GM13977 (cell line): ENCODE results near the gene GLYR1.
"Not testable (repeated sequence)": the region's sequence is repeated elsewhere in the genome, so short reads cannot be mapped to it uniquely, and the experiment has no call there.

Source experiments
- DNase-seq: peaks from one replicate; pipeline ENCODE4 v3.0.0; 2012; ENCODE audit warnings: low spot score
- CTCF ChIP-seq: IDR thresholded peaks from 2 replicates; pipeline ENCODE4 v1.5.1; 2012; ENCODE audit warnings: mild to moderate bottlenecking, control low read depth; ENCODE audit not compliant: insufficient read depth; ENCODE audit errors: extremely low read depth, missing control alignments
- in situ Hi-C: fragments of 300-500 bp; cut with MboI; formaldehyde crosslinking; loops from one replicate; pipeline ENCODE4 v1.12.0; 2022; ENCODE audit warnings: low sequenced_read_pairs, low pct_unique_long_range_greater_than_20kb, mixed read lengths, inconsistent platforms; ENCODE audit not compliant: unreplicated experiment

Gene GLYR1

DNA sequence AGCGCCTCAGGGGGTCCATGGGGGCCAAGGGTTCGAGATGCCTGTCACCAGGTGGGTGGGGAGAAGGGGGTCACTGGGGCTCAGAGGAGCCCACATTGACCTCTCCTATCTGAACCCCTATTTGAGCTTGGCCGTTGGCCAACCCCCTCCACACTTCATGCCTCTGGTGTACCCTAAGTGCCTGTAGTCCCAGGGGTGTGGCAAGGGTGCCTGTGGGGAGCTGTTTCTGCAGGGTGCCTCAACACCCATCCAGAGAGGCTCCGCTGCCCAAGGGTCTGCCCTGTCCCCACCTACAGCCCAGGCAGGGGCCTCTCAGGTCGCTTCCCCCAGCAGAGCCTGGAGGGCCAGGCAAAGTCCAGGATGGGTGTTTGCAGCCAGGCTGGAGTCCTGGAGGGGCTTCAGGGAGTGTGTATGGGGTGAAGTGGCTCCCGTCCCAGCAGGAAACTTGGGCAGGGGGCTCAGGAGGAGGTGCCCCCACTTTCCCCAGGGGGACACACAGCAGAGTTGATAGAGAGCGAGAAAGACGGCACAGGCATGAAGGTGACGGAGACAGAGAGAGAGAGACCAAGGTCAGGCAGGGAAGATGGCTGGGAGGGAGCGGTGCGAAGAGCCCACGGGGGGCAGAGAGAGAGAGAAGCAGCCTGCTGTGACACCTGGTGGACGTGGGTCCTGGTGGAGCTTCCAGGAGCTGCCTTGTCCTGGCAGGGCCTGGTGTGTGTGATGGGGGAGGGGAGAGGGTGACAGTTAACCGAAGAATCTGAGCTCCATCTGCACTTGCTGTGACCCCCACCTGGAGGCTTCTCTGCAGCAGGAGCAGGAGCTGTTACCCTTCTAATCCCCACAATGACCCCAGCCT, 59.2 kb downstream of the GLYR1 start, which contains the start of gene SEPTIN12:
SEPTIN12 (minus strand) TSS at position 719 of the 856 bp plus-strand sequence; CDS start at position 19, 700 bp downstream.
- in situ Hi-C loops, result no loop called here
- no peak for DNase-seq
- TF ChIP-seq CTCF, result no peak

GRCh38 chr16:4787068-4787467, 60.0 kb downstream of the GLYR1 start:
- no peak for DNase-seq
- no peak for TF ChIP-seq CTCF
- in situ Hi-C loops, result no loop called here

- no peak for TF ChIP-seq CTCF
- DNase-seq, result no peak
- in situ Hi-C loops, result no loop called here
These were observed 61.2 kb downstream of the GLYR1 start for GRCh38 chr16:4785758-4786433.

- in situ Hi-C loops, result not testable (repeated sequence)
These were observed 62.6 kb downstream of the GLYR1 start for GRCh38 chr16:4784444-4784987.

GRCh38 chr16:4783951-4784336, 63.1 kb downstream of the GLYR1 start:
- DNase-seq, result no peak
- in situ Hi-C loops, result no loop called here
- TF ChIP-seq CTCF, result no peak

More at GRCh38 chr16:4784444-4784987, 62.6 kb downstream of the GLYR1 start:
- DNase-seq, result not testable (repeated sequence)

GRCh38 chr16:4783251-4783950, 63.7 kb downstream of the GLYR1 start:
- no peak for TF ChIP-seq CTCF

More at GRCh38 chr16:4783251-4783950, 63.7 kb downstream of the GLYR1 start:
- in situ Hi-C loops, result no loop called here
- DNase-seq, result no peak
